Dedifferentiated amniotic fluid mesenchymal stem cell (primary cell): Measurements from ENCODE around the gene FOXA1.
A peak's percentile ranks its signal among the peaks of the same experiment; 100 is the strongest.
"Not testable (repeated sequence)": the region's sequence is repeated elsewhere in the genome, so short reads cannot be mapped to it uniquely, and the experiment has no call there.

Source experiments
- DNase-seq: peaks from one replicate; pipeline ENCODE4 v3.0.0-alpha.2; 2016; ENCODE audit errors: extremely low spot score

The FOXA1 gene

DNA sequence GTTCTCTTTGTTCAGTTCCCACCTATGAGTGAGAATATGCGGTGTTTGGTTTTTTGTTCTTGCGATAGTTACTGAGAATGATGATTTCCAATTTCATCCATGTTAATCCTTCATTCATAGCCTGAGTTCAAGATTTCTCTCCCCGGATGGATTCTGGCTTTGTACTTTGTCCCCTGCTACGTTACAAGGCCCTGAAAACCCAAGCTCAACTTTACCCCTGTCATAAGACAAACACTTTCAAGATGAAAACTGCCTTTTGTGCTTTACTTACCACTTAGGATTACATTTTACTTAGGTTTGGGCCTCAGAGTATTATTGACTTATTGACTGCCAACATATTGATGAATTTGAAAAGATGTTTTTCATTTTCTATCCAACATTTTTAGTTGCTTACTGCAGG lies 36.3 kb downstream of the FOXA1 start:
- DNase-seq, result no peak

DNA sequence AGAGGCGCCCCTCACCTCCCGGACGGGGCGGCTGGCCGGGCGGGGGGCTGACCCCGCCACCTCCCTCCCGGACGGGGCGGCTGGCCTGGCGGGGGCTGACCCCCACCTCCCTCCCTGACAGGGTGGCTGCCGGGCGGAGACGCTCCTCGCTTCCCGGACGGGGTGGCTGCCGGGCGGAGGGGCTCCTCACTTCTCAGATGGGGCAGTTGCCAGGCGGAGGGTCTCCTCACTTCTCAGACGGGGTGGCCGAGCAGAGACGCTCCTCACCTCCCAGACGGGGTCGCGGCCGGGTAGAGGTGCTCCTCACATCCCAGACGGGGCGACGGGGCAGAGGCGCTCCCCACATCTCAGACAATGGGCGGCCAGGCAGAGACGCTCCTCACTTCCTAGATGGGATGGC lies 39.5 kb downstream of the FOXA1 start:
- not testable (repeated sequence) for DNase-seq

DNA sequence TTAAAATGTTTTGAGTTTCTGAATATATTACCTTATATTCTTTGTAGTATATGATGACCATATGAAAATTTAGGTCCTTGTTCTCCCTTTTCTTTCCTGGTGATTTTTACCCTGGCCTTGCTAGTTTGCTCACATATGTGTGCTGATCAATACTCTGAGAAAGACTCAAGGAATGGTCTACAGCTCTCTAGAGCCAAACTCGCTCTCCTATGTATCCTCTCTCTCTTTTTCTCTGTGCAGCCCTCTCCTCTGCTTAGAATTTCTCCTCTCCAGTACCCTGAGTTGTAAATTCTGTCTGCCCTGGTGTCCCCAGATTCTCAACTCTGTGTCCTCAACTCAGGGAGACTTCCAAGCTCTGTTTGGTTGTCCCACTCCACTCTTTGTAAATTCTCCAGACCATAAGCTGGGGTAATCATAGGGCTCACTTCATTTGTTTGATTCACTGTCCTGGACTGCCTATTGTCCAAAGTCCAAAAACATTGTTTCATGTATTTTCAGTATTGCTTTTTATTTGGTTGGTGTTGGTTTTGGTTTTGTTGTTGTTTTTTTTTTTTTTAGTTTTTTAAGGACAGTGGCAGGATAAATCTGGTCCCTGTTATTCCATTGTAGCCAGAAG lies 41.0 kb downstream of the FOXA1 start:
- DNase-seq, result no peak

DNA sequence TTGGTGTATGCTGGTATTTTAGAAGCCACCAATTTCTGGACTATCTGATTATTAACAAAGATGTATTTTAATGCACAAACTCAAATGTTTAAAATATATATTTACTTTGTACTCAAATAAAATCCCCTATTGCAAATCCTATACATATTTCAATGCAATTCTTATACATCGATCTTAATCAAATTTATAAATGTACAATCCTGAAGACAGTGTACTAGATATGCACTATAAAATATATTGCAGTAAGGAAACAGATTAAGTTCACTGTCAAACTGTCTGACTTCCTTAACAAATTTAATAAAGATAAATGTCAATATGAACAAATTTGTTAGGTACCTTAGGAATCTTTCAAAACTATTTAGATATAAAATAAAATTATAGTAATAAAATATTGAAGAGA lies 43.9 kb downstream of the FOXA1 start:
- no peak for DNase-seq

DNA sequence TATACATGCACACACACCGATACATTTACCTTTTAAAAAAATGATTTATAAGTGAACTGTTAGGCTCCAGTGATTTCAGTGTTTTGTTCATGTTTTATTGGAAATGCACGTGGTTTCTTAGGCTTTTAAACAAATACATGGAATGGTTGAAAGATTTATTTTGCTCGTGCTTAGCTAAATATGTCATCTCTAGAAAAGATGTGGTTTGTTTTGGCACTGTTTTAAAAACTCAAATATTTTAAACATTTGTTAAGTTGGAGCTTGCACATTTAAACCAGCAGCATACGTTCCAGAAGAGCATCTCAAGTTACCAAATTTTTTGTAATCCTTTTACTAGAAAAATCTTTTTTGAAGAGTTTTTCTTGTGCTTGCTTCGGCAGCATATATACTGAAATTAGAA lies 44.5 kb downstream of the FOXA1 start:
- peak; percentile 94 for DNase-seq

DNA sequence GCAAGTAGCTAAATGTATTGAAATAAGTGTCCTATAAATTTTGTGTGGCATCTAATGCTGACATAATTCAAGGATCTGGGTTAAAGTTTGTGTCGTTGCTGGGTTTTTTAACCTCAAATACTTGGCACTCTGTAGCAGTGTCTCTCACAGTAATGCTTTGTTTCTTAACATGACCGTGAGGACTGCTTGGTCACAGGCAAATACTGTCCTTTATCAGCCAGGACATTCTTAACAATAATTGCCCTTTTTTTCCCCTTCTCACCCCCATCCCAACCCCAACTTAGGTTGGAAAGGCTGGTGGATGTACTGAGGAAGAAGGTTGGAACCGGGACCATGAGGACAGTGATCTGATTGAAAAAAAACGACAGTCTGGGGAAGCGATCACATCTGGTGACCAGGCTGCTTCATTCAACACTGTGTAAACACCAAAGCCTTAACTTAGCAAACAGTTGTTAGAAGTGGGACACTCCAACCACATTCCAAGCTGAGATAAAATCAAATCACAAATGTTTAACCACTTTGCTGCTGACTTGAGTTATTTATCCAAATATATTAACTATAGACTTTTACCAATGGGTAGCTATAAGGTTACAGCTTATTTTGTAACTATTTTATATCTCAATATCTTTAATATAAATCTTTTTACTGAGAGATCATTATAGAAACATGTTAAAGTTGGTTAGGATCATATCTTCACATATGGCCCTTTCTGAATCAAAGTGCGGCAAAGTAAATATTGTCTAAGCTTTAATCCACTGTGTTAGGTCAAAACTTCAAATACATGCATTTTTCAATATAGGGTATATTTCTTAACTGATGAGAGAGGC lies 48.2 kb downstream of the FOXA1 start:
- DNase-seq, result no peak

DNA sequence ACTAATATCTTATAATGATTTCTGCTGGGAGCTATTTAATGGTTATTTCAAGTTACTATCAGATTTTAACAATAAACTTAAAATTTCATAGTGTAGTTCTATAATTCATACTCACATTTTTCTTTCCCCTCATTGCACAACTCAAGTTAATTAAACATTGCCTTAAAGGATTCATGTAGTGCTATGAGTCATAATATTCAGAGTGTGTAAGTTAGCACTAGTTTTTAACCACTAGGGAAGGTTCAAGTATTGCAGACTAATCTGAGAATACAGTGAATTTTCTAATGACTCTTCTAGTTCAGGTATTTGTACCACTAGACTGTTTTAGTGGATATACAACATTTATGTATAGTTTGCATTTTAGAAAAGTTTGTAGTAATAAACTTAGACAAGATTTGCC lies 49.9 kb downstream of the FOXA1 start:
- no peak for DNase-seq

DNA sequence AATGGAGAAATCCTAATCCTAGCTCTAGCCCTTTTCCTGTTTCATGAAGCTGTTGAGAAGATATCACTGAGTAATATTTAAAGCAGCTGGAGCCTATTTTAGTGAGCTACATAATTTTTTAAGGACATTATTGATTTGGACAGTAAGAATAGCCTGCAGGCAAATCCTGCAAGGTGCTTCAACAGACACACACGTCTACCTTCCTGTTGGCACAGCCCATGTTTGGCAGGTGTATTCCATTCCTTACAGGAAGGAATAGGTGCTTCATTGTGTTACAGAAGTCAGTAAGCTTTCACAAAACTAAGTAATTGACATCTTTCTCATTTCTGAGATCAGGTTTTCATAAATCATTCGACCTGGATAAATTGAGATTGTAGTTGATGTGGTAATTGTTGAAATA lies 50.6 kb downstream of the FOXA1 start:
- no peak for DNase-seq

DNA sequence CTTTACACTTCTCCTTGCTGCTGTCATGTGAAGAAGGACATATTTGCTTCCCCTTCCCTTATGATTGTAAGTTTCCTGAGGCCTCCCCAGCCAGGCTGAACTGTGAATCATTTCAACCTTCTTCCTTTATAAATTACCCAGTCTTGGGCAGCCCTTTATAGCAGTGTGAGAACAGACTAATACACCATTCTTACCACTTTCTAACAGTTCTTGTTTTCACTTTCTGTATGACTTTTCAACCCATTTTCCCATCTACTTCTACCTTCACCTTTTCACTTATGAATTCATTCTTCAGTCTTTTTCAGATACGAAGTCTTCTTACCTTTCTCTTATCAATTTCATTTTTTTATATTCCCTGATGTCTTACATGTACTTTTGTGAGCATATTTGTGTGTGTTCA lies 55.1 kb downstream of the FOXA1 start:
- DNase-seq, result no peak
